HepG2 (cell line): ENCODE measurements around the gene ATG4B. TPM values are rescaled to one million over a fixed set of nuclear protein-coding genes. Genes with fewer than 3 reads are reported as not detected.

Experiments used
- ARID5B ChIP-seq: IDR thresholded peaks from 2 replicates; pipeline ENCODE4 v1.4.0; 2020; ENCODE audit warnings: mild to moderate bottlenecking, missing genetic modification reagents
- ARNTL ChIP-seq: sonication (generic); formaldehyde crosslinking; IDR thresholded peaks from 2 replicates; pipeline ENCODE4 v1.4.0; 2020; ENCODE audit warnings: mild to moderate bottlenecking, missing genetic modification reagents
- BCL3 ChIP-seq: sonication (generic); formaldehyde crosslinking; IDR thresholded peaks from 2 replicates; pipeline ENCODE4 v1.5.1; 2020; ENCODE audit warnings: mild to moderate bottlenecking, missing genetic modification reagents, moderate library complexity
- CEBPB ChIP-seq: IDR thresholded peaks from 2 replicates; pipeline ENCODE4 v1.6.1; 2011; ENCODE audit warnings: low read depth, low read length, improper control_type of control experiment, borderline replicate concordance
- ELF4 ChIP-seq: sonication (generic); formaldehyde crosslinking; IDR thresholded peaks from 2 replicates; pipeline ENCODE4 v1.5.0; 2020; ENCODE audit warnings: missing genetic modification reagents, mild to moderate bottlenecking, moderate library complexity, borderline replicate concordance
- GABPB1 ChIP-seq: IDR thresholded peaks from 2 replicates; pipeline ENCODE4 v1.6.1; 2016; ENCODE audit warnings: mild to moderate bottlenecking, missing genetic modification reagents, moderate library complexity, missing compliant biosample characterization
- GATA4 ChIP-seq: sonication (generic); IDR thresholded peaks from 2 replicates; pipeline ENCODE4 v1.6.1; 2016; ENCODE audit warnings: antibody characterized with exemption, low read depth, borderline replicate concordance
- HDAC6 ChIP-seq: fragments of 200-600 bp; sonication (generic); IDR thresholded peaks from 2 replicates; pipeline ENCODE4 v1.7.0; 2017; ENCODE audit warnings: mild to moderate bottlenecking, antibody characterized with exemption, low read length, low read depth
- HMG20A ChIP-seq: IDR thresholded peaks from 2 replicates; pipeline ENCODE4 v1.6.1; 2016; ENCODE audit warnings: borderline replicate concordance
- JDP2 ChIP-seq: sonication (generic); formaldehyde crosslinking; IDR thresholded peaks from 2 replicates; pipeline ENCODE4 v1.8.1; 2022; ENCODE audit warnings: missing genetic modification reagents, borderline replicate concordance
- KLF6 ChIP-seq: IDR thresholded peaks from 2 replicates; pipeline ENCODE4 v1.8.0; 2016; ENCODE audit warnings: missing biosample characterization, missing genetic modification reagents
- TCF12 ChIP-seq, 2 experiments: fragments of 450-650 bp in 1 of 2; sonication (generic) in 1 of 2; formaldehyde crosslinking in 1 of 2; IDR thresholded peaks; 2 replicates each; pipeline versions ENCODE4 v1.6.1 to v1.8.0; 2017 to 2022; ENCODE audit warnings: antibody characterized with exemption in 1 of 2, mild to moderate bottlenecking in 1 of 2, missing genetic modification reagents in 1 of 2, moderate library complexity in 1 of 2
- ZBTB21 ChIP-seq: sonication (generic); formaldehyde crosslinking; IDR thresholded peaks from 2 replicates; pipeline ENCODE4 v1.4.0; 2020; ENCODE audit warnings: missing genetic modification reagents
- ZNF318 ChIP-seq: sonication (generic); formaldehyde crosslinking; IDR thresholded peaks from 2 replicates; pipeline ENCODE4 v1.4.0; 2020; ENCODE audit warnings: mild to moderate bottlenecking, missing genetic modification reagents
- polyA plus RNA-seq, 8 experiments: library from polyadenylated mRNA; depleted of rRNA in 3 of 8; stranded (reverse) in 7 of 8; unstranded in 1 of 8; fragments of >200 nt; fragmentation: Illumina TruSeq in 4 of 8; extraction: Trizol in 4 of 8; gene quantifications; 2 replicates each; pipeline versions ENCODE4 v1.2.1 to v1.2.3, GENCODE V29; 2011 to 2016; ENCODE audit warnings: low read depth in 4 of 8, missing spikeins in 1 of 8, mixed read lengths in 1 of 8; ENCODE audit not compliant: insufficient read depth in 1 of 8
- total RNA-seq, 5 experiments: library from RNA; depleted of rRNA; stranded (reverse); fragments of >200 nt; fragmentation: Illumina TruSeq; extraction: Trizol; gene quantifications; 2 replicates each; pipeline ENCODE4 v1.2.3, GENCODE V29; 2016; ENCODE audit warnings: low read depth in 1 of 5

Gene ATG4B
- total and polyA plus RNA-seq, 2 of the 13 experiments (the other 11 are each of a cell fraction or from before 2014, with no cell fraction given), result 95.5 to 239 TPM

- peak; percentile 73 for TF ChIP-seq GATA4
- no peak for TF ChIP-seq TCF12 (IDR thresholded peaks at IDR 0.05)
- no peak for TF ChIP-seq TCF12 (CRISPR knock-in tag; IDR thresholded peaks at IDR 0.05)
- peak; percentile 96 for TF ChIP-seq GABPB1 (CRISPR knock-in tag)
- TF ChIP-seq ARNTL, result peak; percentile 80; the same call in 1 of the 2 replicates
- peak; percentile 65 for TF ChIP-seq BCL3 (CRISPR knock-in tag)
- no peak for TF ChIP-seq HMG20A
- TF ChIP-seq JDP2 (CRISPR knock-in tag), result no peak
- no peak for TF ChIP-seq ELF4 (CRISPR knock-in tag)
- TF ChIP-seq HDAC6, result no peak
- 0 out of 2 replicates have a peak, but pooled peaks have one; percentile 82 for TF ChIP-seq ZNF318 (CRISPR knock-in tag)
- TF ChIP-seq KLF6 (CRISPR knock-in tag), result peak; percentile 43; the same call in 1 of the 2 replicates
- no peak for TF ChIP-seq ZBTB21
- no peak for TF ChIP-seq CEBPB
- peak; percentile 64; the same call in 1 of the 2 replicates for TF ChIP-seq ARID5B (CRISPR knock-in tag)
These were observed at the start of gene ATG4B, which contains the start of gene THAP4 (continued) for GRCh38 chr2:241637018-241637794.
